VCaP (cell line): ENCODE results near the gene RXRA.

Experiments used
- H3K27ac ChIP-seq: fragments of 450-650 bp; 2 replicates; pipeline ENCODE4 v1.5.1; 2017
- CTCF ChIP-seq: fragments of 450-650 bp; conservative IDR thresholded peaks from 2 replicates; pipeline ENCODE4 v1.5.1; 2017; ENCODE audit warnings: mild to moderate bottlenecking, moderate library complexity

The RXRA gene

DNA sequence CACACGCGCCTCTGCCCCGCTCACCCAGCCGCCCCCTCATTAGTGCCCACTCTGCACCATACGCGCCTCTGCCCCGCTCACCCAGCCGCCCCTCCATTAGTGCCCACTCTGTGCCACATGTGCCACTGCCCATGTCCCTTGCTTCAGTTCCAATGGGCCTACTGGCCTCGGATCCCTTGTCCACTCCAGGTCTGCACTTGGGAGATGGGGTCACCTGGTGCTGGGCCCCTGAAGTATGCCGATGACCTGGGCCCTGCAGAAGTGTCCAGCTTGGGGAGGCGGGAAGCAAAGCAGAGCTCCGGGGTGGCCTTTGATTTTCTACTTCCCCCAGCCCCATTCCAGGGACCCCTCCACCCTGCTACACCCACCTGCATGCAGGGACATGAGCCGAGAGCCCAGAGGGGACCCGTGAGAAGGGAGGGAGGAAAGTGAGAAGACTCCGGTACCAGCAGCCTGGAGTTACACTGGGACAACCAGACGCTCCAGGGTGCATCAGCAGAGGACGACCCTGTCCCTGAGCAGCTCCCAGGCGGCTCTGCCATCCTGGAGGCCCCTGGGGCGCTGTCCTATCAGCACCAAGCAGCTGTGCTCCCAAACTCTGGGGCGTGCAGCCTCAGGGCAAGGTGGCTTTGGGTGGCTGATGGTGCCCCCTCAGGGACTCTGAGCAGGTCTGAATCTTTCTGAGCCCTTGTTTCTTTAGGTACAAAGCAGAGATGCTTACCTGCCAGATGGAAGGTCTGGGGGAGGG, 140.8 kb downstream of the RXRA start:
- no peak for TF ChIP-seq CTCF
- H3K27ac ChIP-seq = no peak overlapping the region

DNA sequence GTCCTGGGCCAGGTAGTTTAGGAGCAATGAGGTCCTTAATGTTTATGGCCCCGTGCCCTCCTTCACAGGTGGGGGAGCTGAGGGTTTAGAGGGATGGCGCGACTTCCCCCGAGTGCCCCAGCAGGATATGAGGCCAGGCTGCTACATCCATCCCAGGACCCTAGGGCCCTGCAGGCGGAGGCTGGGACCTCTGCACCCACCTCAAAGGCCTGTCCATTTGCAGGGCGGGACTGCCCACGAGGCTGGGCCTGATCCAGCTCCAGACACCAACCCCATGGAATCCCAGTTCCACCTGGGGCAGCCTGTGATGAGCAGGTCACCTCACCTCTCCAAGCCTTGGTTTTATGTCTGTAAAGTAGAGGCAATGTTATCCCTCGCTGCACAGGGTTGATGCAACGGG, 142.1 kb downstream of the RXRA start:
- TF ChIP-seq CTCF = no peak
- no peak overlapping the region for H3K27ac ChIP-seq

- no peak for TF ChIP-seq CTCF
Measured at GRCh38 chr9:134469041-134469875, 143.0 kb downstream of the RXRA start.

DNA sequence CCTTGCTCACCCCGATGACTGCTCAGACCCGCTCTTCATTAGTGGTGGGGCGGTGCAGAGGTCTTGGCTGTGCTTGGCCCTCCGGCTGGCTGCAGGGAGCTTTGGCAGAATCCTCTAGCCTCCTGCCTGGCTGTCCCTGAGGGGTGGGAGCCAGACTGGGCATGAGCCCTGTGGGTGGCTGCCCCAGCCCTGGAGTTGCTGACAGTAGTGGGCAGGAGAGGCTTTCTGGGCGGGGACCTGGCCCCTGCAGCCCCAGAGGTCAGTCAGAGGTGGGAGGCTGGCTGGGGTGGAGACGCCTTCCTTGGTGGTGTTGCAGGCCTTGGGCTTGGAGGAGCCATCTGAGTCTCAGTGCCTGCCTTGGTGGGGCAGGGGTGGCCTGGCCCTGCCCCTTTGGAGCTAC, 146.0 kb downstream of the RXRA start:
- no peak for TF ChIP-seq CTCF
- H3K27ac ChIP-seq = no peak overlapping the region

More at GRCh38 chr9:134469041-134469875, 143.0 kb downstream of the RXRA start:
- no peak overlapping the region for H3K27ac ChIP-seq

- no peak for TF ChIP-seq CTCF
- no peak overlapping the region for H3K27ac ChIP-seq
Measured at GRCh38 chr9:134473141-134474054, 147.1 kb downstream of the RXRA start.

- H3K27ac ChIP-seq = no peak overlapping the region
- no peak for TF ChIP-seq CTCF
Measured at GRCh38 chr9:134474055-134474370, 147.8 kb downstream of the RXRA start.
